GM19463 (cell line): ENCODE results near the gene DNLZ.
"Not testable (repeated sequence)": the region's sequence is repeated elsewhere in the genome, so short reads cannot be mapped to it uniquely, and the experiment has no call there.

Experiments
- ATAC-seq: cut with Tn5 transposase; IDR thresholded peaks from one replicate; pipeline ENCODE4 v1.9.1; 2021; ENCODE audit warnings: mild to moderate bottlenecking, moderate library complexity; ENCODE audit not compliant: unreplicated experiment

Gene DNLZ

GRCh38 chr9:136361754-136362449 is 1.6 kb downstream of the DNLZ start:
- ATAC-seq = no peak

- no peak for ATAC-seq
Observed at GRCh38 chr9:136361047-136361753, 2.3 kb downstream of the DNLZ start.

GRCh38 chr9:136359774-136360718 is 3.5 kb downstream of the DNLZ start:
- ATAC-seq = no peak

- no peak for ATAC-seq
Observed at GRCh38 chr9:136358888-136359287, 4.7 kb downstream of the DNLZ start.

DNA sequence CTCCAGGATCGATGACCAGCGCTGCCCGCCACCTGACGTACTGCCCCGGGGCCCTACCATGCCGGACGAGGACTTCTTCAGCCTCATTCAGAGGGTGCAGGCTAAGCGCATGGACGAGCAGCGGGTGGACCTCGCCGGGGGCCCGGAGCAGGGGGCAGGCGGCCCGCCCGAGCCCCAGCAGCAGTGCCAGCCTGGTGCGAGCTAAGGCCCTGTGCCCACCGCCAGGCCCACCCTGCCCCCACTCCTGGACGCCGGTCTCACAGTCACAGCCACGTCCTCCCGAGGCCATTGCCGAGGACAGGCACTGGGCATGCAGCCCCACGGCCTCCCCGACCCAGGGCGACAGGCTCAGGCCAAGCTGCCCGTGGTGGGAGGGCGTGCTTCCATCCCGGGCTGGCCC is 5.5 kb downstream of the DNLZ start:
- ATAC-seq = no peak

GRCh38 chr9:136357202-136357725 is 6.3 kb downstream of the DNLZ start:
- ATAC-seq = no peak

GRCh38 chr9:136355616-136356557 is 7.7 kb downstream of the DNLZ start:
- no peak for ATAC-seq

DNA sequence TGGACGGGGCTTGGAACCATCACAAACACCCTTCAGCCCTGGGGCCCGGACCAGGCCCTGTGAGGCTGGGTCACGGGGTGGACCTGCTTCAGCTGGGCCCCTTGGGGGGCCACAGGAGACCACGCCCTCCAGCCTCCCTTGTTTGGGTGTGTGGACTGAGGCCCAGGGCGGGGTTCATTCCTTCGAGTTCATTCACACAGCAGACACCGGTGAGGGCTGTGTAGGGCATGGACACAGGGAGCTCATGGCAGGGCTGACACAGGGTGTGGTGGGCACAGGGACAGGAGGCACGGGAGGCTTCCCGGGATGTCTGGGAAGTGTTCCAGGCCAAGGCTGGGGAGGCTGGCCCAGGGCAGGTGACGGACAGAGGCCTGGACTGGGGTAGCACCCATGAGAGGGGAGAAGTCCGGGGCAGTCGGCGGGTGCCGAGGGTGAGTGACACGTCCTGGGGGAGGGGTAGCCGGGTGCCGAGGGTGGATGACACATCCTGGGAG is 8.9 kb downstream of the DNLZ start:
- no peak for ATAC-seq

GRCh38 chr9:136353757-136354488 is 9.6 kb downstream of the DNLZ start:
- no peak for ATAC-seq

DNA sequence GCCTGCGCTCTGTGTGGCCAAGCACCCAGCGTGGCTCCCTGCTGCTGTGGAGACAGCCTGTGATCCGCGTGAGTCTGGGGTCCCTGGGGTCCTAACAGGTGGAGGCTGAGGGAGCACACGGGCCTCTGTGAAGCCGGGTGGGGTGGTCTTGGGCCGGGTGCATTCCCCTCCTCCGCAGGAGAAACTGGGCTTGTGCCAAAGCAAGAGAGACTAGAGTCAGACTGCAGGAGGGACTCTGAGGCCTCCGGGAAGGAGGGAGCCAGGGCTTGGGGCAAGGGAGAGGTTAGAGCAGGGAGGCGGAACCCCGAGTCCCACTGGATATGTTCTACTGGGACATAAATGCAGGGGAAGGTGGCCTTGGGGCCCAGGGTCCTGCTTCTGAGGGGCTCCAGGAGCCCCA is 10.5 kb downstream of the DNLZ start:
- no peak for ATAC-seq

DNA sequence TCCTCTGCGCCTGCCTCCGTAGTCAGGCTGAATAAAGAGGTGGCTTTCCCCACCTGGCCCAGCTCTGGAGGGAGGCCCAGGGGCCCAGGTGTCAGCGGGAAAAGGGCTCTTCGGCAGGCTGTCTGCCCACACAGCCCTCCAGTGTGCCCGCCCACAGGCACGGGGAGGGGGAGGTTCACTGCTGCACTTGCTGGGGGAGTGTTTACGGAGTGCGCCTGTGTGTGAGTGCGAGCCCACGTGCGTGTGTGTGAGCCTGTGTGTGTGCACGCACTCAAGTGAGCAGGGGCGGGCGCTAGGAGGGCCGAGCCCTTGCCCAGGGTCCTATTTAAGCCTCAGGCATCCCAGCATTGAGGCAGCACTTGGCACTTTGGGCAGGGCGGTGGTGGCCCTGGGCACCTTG is 10.9 kb downstream of the DNLZ start:
- no peak for ATAC-seq

DNA sequence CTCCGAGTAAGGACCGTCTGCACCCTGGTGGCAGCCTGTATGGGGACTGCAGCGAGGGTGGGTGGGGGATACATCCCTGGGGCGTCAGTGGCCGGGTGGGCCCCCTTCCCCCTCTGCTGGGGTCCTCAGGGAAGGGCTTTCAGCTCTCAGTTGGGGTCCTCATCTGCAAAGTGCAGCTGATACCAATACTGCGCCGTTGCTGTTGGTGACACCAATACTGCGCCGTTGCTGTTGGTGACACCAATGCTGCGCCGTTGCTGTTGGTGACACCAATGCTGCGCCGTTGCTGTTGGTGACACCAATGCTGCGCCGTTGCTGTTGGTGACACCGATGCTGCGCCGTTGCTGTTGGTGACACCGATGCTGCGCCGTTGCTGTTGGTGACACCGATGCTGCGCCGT is 11.7 kb downstream of the DNLZ start:
- ATAC-seq = not testable (repeated sequence)

DNA sequence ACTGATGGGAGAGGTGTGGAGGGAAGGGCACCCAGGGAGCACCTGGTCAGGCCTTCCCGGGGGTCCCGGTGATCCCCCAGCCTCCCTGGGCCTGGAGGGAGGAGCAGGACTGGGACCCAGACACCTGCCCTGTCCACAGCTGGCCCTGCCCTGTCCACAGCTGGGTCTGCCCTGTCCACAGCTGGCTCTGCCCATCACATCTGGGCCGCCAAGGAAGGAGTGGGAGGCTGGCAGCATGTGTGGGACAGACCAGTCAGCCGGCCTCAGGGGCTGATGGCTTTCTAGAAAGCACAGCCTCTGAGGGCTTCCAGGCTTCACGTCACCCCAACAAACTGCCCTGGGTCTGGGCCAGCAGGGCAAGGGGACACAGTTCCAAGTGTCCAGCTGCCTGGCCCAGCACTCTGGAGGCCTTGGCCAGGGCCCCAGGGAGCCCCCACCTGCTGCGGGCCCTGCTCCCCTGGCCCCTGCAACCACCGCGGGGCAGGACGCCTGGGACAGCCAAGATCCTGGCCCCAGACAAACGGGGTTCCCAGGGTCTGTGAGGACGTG is 12.2 kb downstream of the DNLZ start:
- ATAC-seq = no peak

- ATAC-seq = no peak
Observed at GRCh38 chr9:136349546-136349945, 14.0 kb downstream of the DNLZ start.

- no peak for ATAC-seq
Observed at GRCh38 chr9:136348691-136349090, 14.9 kb downstream of the DNLZ start.

- no peak for ATAC-seq
Observed at GRCh38 chr9:136347472-136348256, 15.9 kb downstream of the DNLZ start.

DNA sequence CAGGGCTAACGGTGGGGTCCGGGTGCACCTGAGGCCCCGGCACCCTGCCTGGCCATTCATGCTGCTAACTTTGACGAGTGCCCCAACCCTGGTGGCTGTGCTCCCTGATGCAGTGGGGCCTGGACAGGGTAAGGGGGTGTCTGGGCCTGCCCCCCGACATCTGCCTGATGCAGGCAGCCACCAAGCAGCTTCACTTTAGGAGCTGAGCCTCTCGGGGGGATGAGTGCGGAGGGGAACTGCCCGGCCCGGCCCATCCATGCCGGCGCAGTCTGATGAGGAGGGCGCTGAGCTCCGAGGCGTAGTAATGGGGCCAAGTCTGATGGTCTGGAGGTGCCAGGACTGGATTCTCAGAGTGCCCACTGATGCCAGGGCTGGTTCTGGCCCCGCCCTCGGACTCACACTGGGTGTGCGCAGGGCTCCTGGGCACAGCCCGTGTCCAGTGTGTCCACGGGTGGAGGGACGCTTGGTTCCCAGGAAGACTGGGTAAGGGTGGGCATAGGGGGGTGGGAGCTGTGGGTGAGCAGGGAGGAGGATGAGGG is 16.5 kb downstream of the DNLZ start:
- ATAC-seq = no peak

GRCh38 chr9:136346157-136346481 is 17.4 kb downstream of the DNLZ start:
- ATAC-seq = no peak
